Activated CD8-positive, alpha-beta memory T cell treated with anti-CD3 and anti-CD28 coated beads, Interleukin-2, amount 50 U/mL, for 48 hours (primary cell): ENCODE results near the gene ABRACL.

Experiments used
- DNase-seq: peaks from one replicate; pipeline ENCODE4 v3.0.0-alpha.2; 2020

The ABRACL gene

GRCh38 chr6:139058029-139058428 is 29.5 kb downstream of the ABRACL start:
- no peak for DNase-seq

DNA sequence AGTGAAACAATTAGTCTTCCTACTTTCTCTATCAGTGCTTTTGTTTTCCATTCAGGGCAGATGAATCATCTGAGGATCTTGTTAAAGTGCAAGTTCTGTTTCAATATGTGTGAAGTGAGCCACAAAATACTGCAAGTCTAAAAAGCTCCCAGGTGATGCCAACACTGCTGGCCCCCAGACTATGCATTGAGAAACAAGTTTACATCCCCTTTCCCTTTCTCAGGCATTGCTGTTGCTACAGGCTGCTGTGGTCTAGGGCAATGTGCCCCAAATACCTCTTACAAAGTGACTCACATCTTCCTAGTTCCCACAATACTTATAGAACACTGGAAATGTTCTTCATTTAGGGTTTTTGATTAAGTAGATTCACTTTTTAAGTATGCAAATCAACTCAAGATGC is 31.8 kb downstream of the ABRACL start:
- no peak for DNase-seq

DNA sequence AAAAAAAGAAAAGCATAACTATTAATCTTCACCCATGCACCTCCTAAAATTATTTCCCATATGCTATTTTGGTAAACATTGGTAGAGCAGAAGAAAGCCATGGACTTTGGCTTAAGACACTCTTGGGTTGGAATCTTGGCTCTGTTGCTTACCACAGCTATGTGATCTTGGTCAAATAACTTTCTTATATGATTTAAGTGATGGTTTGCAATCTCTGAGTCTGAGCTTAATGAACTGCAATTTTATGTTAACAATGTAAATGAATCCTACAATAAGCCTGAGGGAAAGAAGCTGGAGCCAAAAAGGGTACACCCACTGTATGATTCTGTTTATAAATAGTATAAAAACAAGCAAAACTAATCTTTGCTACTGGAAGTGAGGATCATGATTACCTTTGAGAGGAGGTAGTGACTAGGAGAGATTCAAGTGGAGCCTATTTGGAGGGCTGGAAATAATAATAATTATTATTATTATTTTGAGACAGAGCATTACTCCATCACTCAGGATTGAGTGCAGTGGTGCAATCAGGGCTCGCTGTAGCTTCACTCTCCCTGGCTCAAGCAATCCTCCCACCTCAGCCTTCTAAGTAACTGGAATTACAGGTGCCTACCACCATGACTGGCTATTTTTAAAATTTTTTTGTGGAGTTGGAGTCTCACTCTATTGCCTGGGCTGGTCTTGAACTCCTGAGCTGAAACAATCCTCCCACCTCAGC is 34.5 kb downstream of the ABRACL start:
- DNase-seq = no peak

DNA sequence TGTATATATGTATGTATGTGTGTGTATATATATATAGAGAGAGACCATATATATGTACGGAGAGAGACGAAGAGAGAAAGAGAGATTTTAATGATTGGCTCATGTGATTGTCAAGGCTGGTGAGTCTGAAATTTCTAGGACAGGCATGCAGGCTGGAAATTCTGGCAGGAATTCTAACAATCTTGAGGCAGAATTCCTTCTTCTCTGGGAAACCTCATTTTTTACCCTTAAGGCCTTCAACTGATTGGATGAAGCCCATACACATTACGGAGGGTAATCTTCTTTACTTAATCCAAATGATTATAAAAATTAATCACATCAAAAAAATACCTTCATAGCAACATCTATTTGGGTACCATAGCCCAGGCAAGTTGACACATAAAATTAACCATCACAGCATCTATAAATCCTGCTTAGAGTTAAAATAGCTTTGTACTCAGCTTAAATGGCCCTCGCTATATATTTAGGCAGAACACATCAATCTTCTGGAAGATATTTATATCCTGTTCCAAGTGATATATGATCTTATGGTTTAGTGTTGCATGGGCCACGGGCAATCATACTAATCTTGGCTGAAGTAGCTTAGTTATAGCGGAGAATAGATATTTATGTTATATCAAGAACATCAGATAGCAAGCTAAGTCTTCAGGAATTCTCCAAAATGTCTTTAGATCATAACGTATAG is 36.6 kb downstream of the ABRACL start:
- DNase-seq = no peak

DNA sequence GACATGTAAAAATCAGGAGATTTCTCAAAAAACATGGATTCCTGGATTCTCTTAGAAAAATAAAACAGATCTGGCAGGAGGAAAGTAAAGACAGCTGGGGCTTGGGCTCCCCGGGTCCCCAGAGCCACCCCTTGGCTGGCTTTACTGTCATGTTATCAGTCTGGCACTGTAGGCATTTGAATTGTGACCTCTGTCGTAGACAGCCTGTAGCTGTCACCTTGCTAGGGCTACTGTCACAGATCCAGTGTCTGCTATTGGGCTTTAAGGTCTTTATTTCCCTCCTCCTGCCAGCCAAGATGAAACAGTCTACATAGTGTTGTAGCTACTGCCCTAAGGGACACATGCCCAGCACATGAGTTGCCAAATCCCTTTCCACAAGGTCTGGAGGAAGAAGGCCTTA is 37.5 kb downstream of the ABRACL start:
- DNase-seq = no peak

DNA sequence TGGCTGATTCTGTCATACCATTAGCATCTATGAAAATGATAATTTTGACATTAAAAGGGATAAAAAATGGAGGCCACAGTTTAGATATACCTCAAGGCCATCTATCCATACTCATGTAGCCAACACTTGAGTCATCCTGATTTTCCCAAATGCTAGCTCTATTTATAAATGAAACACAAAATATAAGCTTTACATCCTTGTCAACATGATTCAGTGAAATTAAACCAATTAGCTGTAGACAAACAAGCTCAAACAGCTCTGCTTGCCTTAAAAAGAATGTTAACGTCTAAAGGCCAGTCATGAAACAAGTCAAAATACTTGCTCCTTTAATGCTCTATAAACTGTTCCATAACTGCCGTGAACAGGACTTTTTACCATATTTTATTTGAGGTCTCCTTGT is 40.3 kb downstream of the ABRACL start:
- DNase-seq = no peak

GRCh38 chr6:139073118-139073517 is 44.6 kb downstream of the ABRACL start:
- no peak for DNase-seq

DNA sequence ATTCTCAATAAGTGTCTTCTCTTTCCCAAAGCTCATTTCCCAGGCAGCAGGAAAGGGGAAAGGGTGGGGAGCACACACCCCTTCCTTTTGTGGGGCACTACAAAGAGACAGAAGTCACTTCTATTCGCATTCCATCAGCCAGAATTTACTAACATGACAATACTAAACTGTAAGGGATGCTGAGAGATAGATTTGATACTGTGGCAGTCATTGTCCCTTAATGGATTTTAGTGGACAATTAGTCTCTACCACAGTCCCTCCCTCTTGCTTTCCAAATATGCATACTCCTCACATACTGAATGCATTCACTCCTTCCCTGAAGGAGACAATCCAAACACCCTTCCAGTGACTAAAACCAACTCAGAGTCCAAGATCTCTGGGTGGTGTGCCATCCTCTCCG is 50.5 kb downstream of the ABRACL start:
- no peak for DNase-seq

DNA sequence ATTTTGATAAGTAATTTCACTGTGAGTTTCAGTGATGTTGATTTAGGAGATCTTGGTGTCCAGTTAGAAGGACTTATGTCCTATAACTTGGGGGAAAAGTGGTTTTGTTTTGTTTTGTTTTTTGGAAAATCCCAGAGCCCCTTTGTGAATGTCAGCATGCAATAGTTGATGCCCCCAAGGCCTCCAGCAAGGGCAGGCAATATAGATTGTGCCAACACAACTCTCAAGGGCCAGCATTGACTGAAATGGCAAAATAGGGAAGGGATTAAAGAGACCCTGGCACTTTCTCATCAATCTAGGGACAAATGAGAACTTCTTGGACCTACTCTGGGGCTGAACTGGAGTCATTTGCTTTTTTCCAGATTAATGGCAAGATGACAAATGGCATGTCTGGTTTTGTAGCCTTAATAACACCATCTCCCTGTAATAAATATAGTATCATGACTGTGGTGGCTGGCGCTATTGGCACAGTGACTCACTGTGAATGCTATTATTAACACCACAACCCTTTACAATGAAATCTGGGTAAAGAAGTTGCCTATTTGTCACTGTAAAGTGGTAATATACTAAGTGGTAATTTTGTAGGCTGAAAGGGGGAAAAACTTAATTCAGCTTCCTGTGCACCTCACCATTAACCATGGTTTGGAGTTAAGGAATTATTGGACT is 51.8 kb downstream of the ABRACL start:
- no peak for DNase-seq

GRCh38 chr6:139081471-139081870 is 52.9 kb downstream of the ABRACL start:
- DNase-seq = no peak

DNA sequence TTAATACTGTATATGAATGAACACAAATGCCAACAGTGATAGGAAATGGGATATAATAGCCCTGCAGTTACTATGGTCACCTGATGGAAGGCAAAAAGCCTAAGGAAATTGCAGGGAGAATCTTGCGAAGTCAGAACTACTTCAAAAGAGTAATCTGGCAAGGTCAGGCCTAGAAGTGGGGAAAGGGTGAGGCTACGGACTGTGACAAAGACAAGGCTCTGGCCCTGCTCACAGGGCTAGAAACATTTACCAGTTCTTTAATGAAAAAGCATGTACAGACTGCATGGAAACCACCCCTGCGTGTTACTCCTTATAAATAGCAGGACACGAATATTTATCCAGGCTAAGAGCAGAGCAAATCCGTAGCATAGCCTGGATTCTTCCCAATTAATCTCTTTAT is 53.8 kb downstream of the ABRACL start:
- DNase-seq = no peak

DNA sequence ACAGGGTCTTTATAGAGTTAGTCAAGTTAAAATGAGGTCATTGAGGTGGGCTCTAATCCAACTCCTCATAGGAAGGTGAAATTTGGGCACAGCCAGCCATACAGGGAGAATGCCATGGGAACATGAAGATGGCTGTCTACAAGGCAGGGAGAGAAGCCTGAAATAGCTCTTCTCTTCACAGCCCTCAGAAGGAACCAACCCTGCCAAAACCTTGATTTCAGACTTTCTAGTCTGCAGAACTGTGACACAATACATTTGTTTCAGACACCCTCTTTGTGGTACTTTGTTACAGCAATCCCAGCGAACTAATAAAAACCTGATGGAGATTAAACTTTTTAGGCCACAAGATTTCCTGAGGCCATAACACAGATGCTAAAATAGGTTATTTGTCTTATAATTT is 63.3 kb downstream of the ABRACL start:
- no peak for DNase-seq
